ENCODE results near the gene ABCA5. TPM values are rescaled to one million over a fixed set of nuclear protein-coding genes. Genes with fewer than 3 reads are reported as not detected.

Gene ABCA5
- total and polyA plus RNA-seq, 10 of the 15 experiments (the other 5 are each of a cell fraction or from before 2014, with no cell fraction given): 11.8 to 31.1 (median 18.1) TPM

DNA sequence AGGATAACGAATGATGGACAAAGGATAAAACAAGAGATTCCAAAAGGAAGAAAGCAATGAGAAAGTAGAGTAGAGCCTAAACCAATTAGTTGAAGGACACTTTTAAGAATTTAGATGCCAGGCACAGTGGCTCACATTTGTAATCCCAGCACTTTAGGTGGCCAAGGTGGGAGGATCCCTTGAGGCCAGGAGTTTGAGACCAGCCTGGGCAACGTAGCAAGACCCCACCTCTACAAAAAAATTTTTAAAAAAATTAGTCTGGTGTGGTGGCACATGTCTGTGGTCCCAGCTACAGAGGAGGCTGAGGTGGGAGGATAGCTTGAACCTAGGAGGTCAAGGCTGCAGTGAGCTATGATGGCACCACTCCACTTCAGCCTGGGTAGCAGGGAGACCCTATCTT lies 118.3 kb downstream of the ABCA5 start (continued):
- TF ChIP-seq, protein P1, sequence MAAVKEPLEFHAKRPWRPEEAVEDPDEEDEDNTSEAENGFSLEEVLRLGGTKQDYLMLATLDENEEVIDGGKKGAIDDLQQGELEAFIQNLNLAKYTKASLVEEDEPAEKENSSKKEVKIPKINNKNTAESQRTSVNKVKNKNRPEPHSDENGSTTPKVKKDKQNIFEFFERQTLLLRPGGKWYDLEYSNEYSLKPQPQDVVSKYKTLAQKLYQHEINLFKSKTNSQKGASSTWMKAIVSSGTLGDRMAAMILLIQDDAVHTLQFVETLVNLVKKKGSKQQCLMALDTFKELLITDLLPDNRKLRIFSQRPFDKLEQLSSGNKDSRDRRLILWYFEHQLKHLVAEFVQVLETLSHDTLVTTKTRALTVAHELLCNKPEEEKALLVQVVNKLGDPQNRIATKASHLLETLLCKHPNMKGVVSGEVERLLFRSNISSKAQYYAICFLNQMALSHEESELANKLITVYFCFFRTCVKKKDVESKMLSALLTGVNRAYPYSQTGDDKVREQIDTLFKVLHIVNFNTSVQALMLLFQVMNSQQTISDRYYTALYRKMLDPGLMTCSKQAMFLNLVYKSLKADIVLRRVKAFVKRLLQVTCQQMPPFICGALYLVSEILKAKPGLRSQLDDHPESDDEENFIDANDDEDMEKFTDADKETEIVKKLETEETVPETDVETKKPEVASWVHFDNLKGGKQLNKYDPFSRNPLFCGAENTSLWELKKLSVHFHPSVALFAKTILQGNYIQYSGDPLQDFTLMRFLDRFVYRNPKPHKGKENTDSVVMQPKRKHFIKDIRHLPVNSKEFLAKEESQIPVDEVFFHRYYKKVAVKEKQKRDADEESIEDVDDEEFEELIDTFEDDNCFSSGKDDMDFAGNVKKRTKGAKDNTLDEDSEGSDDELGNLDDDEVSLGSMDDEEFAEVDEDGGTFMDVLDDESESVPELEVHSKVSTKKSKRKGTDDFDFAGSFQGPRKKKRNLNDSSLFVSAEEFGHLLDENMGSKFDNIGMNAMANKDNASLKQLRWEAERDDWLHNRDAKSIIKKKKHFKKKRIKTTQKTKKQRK (IDR thresholded peaks at IDR 0.05; ENCODE audit: low read depth, low read length): no peak
- TF ChIP-seq RAD51 (IDR thresholded peaks at IDR 0.05): no peak
- no peak for TF ChIP-seq PAX8 (IDR thresholded peaks at IDR 0.05)

DNA sequence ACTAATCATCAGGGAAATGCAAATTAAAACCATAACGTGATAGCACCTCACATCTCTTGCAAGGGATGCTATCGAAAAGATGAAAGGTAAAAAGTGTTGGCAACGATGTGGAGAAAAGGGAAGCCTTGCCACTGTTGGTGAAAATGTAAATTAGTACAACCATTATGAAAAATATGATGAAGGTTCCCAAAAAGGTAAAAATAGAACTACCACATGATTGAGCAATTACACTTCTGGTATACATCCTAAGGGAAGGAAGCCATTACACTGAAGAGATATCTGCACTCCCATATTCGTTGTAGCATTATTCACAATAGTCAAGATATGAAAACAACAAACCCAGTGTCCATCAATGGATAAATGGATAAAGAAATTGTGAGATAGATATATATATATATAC lies 119.8 kb downstream of the ABCA5 start:
- 26% methylated on average over 4 of the region's 4 CpGs for WGBS (ENCODE audit: insufficient coverage, insufficient replicate concordance, low lambda C conversion rate, missing lambda C conversion rate)
- POLR2A ChIA-PET: no interaction called here
- Histone ChIP-seq H3K79me2 (ENCODE audit: control insufficient read depth, insufficient read depth, low read length) (no peaks in the 10 kb centered on the region), H3K4me1 (ENCODE audit: control insufficient read depth, insufficient read depth, low read length) (no peaks in the 10 kb centered on the region), H4K20me1 (ENCODE audit: control insufficient read depth, insufficient read depth) (no peaks in the 10 kb centered on the region), H3K27me3 (replicated peaks in 1 of 2; ENCODE audit: control insufficient read depth in 2 of 2, insufficient read depth in 2 of 2, low read length in 1 of 2) (no peaks in the 10 kb centered on the region), H3K36me3 (ENCODE audit: control insufficient read depth in 2 of 2, insufficient read depth in 2 of 2, low read length in 1 of 2) (no peaks in the 10 kb centered on the region), H3K9me3 (replicated peaks; ENCODE audit: control insufficient read depth, insufficient read depth, low read length) (no peaks in the 10 kb centered on the region), H3K27ac (ENCODE audit: control insufficient read depth, insufficient read depth) (no peak overlapping the region), H2AFZ (ENCODE audit: control insufficient read depth, low read depth, low read length) (no peak overlapping the region), H3K4me2 (ENCODE audit: control insufficient read depth, insufficient read depth) (no peak overlapping the region), H3K9ac (ENCODE audit: control insufficient read depth, insufficient read depth, low read length) (no peak overlapping the region), H3K4me3 (no peak overlapping the region)
- FAIRE-seq: no peak
- intact Hi-C loops (cut with micrococcal nuclease; ENCODE audit: unreplicated experiment) (no loop called here), in situ Hi-C loops (cut with MboI) (no loop called here)
- ATAC-seq: no peak
- DNase-seq (ENCODE audit: low read depth, low spot score): no peak
- RAD21 ChIA-PET (ENCODE audit: unreplicated experiment): no interaction called here
- SMC1A ChIA-PET (ENCODE audit: uncharacterized antibody, unreplicated experiment): interaction anchor here (0.9 to 1.5 kb wide), 3 partner anchors 9 to 20 kb away, joined by 3 to 4 read pairs (median 4); no protein-coding TSS in a partner anchor
- CTCF ChIA-PET: no interaction called here
- no TSS peak for BruUV-seq (replicated peaks)
- TF ChIP-seq MYC (IDR thresholded peaks at IDR 0.05; ENCODE audit: insufficient read depth, insufficient read length, insufficient replicate concordance, low read length, severe bottlenecking): no peak
- TF ChIP-seq, protein P2, sequence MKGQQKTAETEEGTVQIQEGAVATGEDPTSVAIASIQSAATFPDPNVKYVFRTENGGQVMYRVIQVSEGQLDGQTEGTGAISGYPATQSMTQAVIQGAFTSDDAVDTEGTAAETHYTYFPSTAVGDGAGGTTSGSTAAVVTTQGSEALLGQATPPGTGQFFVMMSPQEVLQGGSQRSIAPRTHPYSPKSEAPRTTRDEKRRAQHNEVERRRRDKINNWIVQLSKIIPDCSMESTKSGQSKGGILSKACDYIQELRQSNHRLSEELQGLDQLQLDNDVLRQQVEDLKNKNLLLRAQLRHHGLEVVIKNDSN (IDR thresholded peaks at IDR 0.05; ENCODE audit: borderline replicate concordance, extremely low read length, insufficient read depth, low read depth, low read length): no peak
- no peak for TF ChIP-seq HSF1 (IDR thresholded peaks at IDR 0.05; ENCODE audit: low read depth, low read length)
- TF ChIP-seq YBX1 (IDR thresholded peaks at IDR 0.05): no peak
- no peak for TF ChIP-seq RUNX3 (IDR thresholded peaks at IDR 0.05; ENCODE audit: low read length)
- no peak for TF ChIP-seq TCF7 (IDR thresholded peaks at IDR 0.05; ENCODE audit: borderline replicate concordance)
- no peak for TF ChIP-seq ZNF687 (IDR thresholded peaks at IDR 0.05)
- no peak for TF ChIP-seq ZNF274 (IDR thresholded peaks at IDR 0.05; ENCODE audit: insufficient read depth, insufficient read length)
- no peak for TF ChIP-seq FOXM1 (IDR thresholded peaks at IDR 0.05; ENCODE audit: low read depth, low read length)

All from GM12878 (cell line).